Osteoblast (primary cell): ENCODE data around the gene SPEG. TPM values are rescaled to one million over a fixed set of nuclear protein-coding genes. Genes with fewer than 3 reads are reported as not detected.

ENCODE experiments used
- DNase-seq: peaks from one replicate; pipeline ENCODE4 v3.0.0; 2011; ENCODE audit warnings: low spot score, mixed read lengths; ENCODE audit not compliant: insufficient read length; ENCODE audit errors: missing footprints
- H2AFZ ChIP-seq: 2 replicates; pipeline ENCODE4 v1.6.0; 2011; ENCODE audit warnings: mild to moderate bottlenecking, low read length
- H3K27ac ChIP-seq: 2 replicates; pipeline ENCODE4 v1.5.1; 2011; ENCODE audit warnings: mild to moderate bottlenecking, low read depth, low read length, moderate library complexity
- H3K27me3 ChIP-seq: 2 replicates; pipeline ENCODE4 v1.6.0; 2012; ENCODE audit warnings: mild to moderate bottlenecking, control low read depth, inconsistent platforms, low read length, moderate library complexity; ENCODE audit not compliant: insufficient read depth
- H3K36me3 ChIP-seq: 2 replicates; pipeline ENCODE4 v1.5.1; 2011; ENCODE audit warnings: mild to moderate bottlenecking, low read length, control low read depth, moderate library complexity; ENCODE audit not compliant: insufficient read depth
- H3K4me1 ChIP-seq: 2 replicates; pipeline ENCODE4 v1.5.1; 2011; ENCODE audit warnings: mild to moderate bottlenecking, low read length, control low read depth, moderate library complexity; ENCODE audit not compliant: insufficient read depth
- H3K4me2 ChIP-seq: 2 replicates; pipeline ENCODE4 v1.6.0; 2011; ENCODE audit warnings: mild to moderate bottlenecking, low read length; ENCODE audit not compliant: insufficient read depth
- H3K4me3 ChIP-seq: fragments of 200-600 bp; sonication (generic); 3 replicates; pipeline ENCODE4 v1.5.1; 2012; ENCODE audit warnings: mild to moderate bottlenecking, low read length, inconsistent platforms; ENCODE audit not compliant: insufficient read depth
- H3K79me2 ChIP-seq: 2 replicates; pipeline ENCODE4 v1.6.0; 2012; ENCODE audit warnings: mild to moderate bottlenecking, low read length, control low read depth, inconsistent platforms; ENCODE audit not compliant: insufficient read depth
- H3K9me3 ChIP-seq: 2 replicates; pipeline ENCODE4 v1.5.1; 2011; ENCODE audit warnings: low read depth, low read length, control low read depth
- H4K20me1 ChIP-seq: 2 replicates; pipeline ENCODE4 v1.6.0; 2012; ENCODE audit warnings: mild to moderate bottlenecking, low read length, control low read depth; ENCODE audit not compliant: insufficient read depth
- CTCF ChIP-seq: IDR thresholded peaks from 2 replicates; pipeline ENCODE4 v1.5.1; 2011; ENCODE audit warnings: mild to moderate bottlenecking, low read depth, low read length, moderate library complexity; ENCODE audit errors: extremely low read depth
- total RNA-seq: library from RNA; depleted of rRNA; stranded (reverse); fragments of >200 nt; gene quantifications from 2 replicates; pipeline ENCODE4 v1.2.3, GENCODE V29; 2012

The SPEG gene
- total RNA-seq, 1 donor = 26.4 TPM

- H3K4me2 ChIP-seq = no peak overlapping the region
- H3K9me3 ChIP-seq = no peaks in the 10 kb centered on the region
- no peak overlapping the region for H3K27ac ChIP-seq
Observed at GRCh38 chr2:219533930-219534661, 99.5 kb downstream of the SPEG start.

GRCh38 chr2:219536425-219536824, 101.8 kb downstream of the SPEG start:
- Histone ChIP-seq H3K4me1 (no peaks in the 10 kb centered on the region), H3K9me3 (no peaks in the 10 kb centered on the region), H3K4me3 (no peak overlapping the region), H3K79me2 (peaks cover 10% of the 10 kb centered on the region), H3K27me3 (peaks cover 4% of the 10 kb centered on the region), H2AFZ (no peak overlapping the region), H3K27ac (no peak overlapping the region), H4K20me1 (peaks cover 22% of the 10 kb centered on the region), H3K36me3 (peaks cover 24% of the 10 kb centered on the region), H3K4me2 (no peak overlapping the region)
- no peak for DNase-seq
- no peak for TF ChIP-seq CTCF

More at GRCh38 chr2:219533930-219534661, 99.5 kb downstream of the SPEG start:
- Histone ChIP-seq H4K20me1 (peaks cover 8% of the 10 kb centered on the region), H3K79me2 (no peaks in the 10 kb centered on the region), H3K4me1 (peaks cover 4% of the 10 kb centered on the region), H3K36me3 (peaks cover 4% of the 10 kb centered on the region), H3K27me3 (peaks cover 16% of the 10 kb centered on the region), H2AFZ (no peak overlapping the region), H3K4me3 (no peak overlapping the region)
- no peak for DNase-seq
- no peak for TF ChIP-seq CTCF

- no peak overlapping the region for H3K4me3 ChIP-seq
- no peak for DNase-seq
- no peaks in the 10 kb centered on the region for H3K9me3 ChIP-seq
- peaks cover 3% of the 10 kb centered on the region for H3K4me1 ChIP-seq
- H3K27ac ChIP-seq = no peak overlapping the region
- no peak overlapping the region for H2AFZ ChIP-seq
- H3K79me2 ChIP-seq = peaks cover 15% of the 10 kb centered on the region
- H3K27me3 ChIP-seq = peaks cover 4% of the 10 kb centered on the region
- TF ChIP-seq CTCF = no peak
- peaks cover 25% of the 10 kb centered on the region for H4K20me1 ChIP-seq
- H3K36me3 ChIP-seq = peaks cover 25% of the 10 kb centered on the region
- H3K4me2 ChIP-seq = no peak overlapping the region
Observed at GRCh38 chr2:219536967-219537366, 102.3 kb downstream of the SPEG start.

GRCh38 chr2:219537657-219538488, 103.2 kb downstream of the SPEG start:
- H4K20me1 ChIP-seq = peaks cover 34% of the 10 kb centered on the region
- H3K4me3 ChIP-seq = no peak overlapping the region
- no peaks in the 10 kb centered on the region for H3K9me3 ChIP-seq
- peaks cover 25% of the 10 kb centered on the region for H3K36me3 ChIP-seq
- no peak overlapping the region for H3K27ac ChIP-seq
- peaks cover 11% of the 10 kb centered on the region for H3K4me1 ChIP-seq
- peaks cover 23% of the 10 kb centered on the region for H3K79me2 ChIP-seq
- no peak for TF ChIP-seq CTCF
- DNase-seq = no peak
- H2AFZ ChIP-seq = no peak overlapping the region
- no peak overlapping the region for H3K4me2 ChIP-seq
- H3K27me3 ChIP-seq = peaks cover 4% of the 10 kb centered on the region
